GM03348 (cell line): ENCODE data around the gene PTOV1.
A peak's percentile ranks its signal among the peaks of the same experiment; 100 is the strongest.

ENCODE experiments used
- DNase-seq: peaks from one replicate; pipeline ENCODE4 v3.0.0; 2012; ENCODE audit warnings: low spot score

The PTOV1 gene

DNA sequence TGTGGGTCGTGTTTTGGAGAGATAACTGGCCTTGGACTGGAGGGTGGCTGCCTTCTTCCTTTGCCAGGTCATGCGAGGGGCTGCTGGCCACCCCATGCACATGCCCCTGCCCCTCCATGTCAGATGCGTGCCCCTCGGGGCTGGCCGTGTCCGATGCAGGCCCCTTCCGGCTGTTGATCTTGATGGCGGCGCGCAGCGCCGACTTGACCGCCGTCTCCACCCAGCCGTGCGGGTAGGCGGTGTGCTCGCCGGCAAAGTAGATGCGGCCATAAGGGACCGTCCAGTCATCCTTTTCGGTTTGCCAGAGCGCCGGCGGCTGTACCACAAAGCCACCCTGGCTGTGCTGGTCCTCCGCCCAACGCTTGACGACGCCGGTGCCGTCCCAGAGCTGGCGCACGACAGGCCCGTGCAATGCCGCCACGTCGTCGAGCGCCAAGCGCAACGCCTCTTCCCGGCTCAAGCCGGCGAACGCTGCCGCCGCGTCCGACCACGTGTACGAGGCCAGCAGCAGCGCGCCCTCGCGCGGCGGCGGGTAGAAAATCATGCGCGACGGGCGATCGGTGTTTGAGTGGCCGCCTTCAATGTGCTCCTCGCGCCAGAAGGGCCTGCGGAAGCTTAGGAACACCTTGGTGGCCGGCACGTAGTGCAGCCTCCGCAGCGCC, 38.9 kb downstream of the PTOV1 start:
- peak; percentile 75 for DNase-seq

DNA sequence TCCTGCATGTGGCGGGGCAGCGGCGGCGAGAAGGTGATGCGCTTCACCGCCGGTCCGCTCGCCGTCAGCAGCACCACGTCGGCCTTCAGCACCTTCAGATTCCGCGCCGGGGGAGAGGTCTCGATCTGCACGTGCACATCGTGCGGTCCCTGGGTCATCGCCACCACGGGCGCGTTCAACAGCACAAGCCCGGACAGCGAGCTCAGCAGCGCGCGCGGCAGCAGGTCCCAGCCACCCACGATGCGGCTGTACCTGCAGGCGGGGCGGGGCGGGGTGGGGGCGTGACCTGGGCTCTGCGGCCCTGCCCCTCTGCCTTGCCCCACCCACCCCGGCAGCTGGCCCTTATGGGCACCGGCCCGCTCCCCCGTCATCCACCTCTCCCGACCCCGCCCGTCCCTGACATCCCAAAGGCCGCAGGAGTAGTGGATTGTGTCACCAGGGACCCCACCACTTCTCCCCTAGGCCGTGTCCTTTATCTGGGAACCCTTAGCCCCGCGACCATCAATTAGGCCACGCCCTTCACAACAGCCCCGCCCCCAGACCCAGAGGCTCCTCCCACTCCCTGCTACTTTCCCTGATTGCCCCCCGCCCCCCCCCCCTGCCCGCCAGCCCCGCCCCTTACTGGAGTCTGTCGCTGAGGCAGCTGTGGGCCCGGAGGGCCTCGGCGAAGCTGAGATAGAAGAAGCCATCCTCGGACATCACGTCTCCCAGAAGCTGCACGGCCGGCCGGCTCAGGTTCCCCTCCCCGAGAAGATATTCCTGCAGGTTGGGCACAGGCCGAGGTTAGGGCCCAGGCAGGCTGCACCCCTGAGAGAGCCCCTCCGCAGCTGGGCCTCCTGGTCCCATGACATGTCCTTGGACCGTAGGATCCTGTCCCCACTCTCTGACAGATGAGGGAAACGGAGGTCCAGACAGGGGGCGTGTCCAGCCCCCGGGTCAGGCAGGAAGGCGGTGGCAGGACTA, 39.7 kb downstream of the PTOV1 start:
- no peak for DNase-seq

DNA sequence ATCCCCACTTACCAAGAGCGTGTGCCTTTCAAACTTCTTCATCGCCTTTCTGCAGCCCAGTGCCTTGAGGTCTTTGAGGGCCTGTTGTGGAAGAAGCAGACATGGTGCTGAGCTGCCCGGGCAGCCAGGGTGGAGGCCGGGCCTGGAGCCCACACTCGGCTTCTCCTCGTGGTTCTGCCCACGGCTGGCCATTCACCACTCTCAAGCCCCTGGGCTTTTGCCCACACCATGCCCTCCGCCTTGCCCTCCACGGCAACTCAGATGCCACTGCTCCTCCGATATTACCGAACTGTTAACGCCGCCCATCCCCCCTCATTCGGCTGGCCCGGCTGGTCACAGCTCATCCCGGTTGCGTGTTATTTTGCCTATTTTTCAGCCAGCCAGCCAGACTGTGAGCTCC, 40.4 kb downstream of the PTOV1 start:
- no peak for DNase-seq

DNA sequence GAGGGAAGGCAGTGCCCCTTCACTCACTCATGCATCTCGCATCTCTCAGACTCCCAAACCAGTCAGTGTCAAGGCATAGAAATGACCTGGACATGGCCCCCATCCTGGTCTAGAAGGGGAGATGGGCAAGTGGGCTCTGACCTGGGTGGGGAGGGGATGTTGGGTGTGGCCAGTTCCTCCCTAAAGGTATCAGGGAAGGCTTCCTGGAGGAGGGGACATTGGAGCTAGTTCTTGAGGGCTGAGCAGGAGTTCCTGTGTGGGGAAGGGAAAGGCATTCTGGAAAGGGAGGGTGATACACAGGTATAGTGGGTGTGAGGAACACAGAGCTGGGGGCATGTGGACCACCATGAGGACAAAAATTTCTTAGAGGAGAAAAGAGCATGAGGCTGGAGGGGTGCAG, 41.8 kb downstream of the PTOV1 start:
- DNase-seq, result no peak

DNA sequence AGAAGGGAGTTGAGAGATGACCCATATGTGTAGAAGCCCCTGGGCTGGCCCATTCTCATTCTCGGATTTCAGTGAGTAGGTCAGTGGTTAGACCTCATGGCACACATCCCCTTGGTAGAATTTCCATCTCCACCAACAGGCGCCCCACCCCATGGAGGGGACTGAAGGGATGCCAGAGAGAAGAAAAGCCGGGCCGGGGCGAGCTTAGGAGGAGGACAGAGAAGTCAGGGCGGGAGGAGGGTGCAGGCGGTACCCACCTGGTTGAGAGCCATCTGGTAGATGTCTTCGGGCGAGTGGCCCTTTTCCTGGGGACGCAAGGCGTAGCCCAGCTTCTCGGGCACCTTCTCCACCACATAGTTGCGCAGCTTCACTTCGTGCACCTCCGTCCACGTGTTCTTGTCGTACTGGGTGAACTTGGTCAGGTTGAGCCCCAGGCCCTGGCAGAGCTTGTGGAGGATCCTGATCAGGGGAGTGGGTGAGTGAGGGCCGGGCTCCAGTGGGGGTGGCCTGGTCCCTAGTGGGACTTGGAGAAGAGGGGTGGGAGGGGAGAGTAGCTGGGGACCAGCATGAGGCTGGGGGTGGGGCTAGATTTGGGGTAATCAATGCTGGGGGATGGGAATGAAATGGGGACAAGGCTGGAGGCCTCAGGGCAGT, 43.2 kb downstream of the PTOV1 start:
- no peak for DNase-seq

DNA sequence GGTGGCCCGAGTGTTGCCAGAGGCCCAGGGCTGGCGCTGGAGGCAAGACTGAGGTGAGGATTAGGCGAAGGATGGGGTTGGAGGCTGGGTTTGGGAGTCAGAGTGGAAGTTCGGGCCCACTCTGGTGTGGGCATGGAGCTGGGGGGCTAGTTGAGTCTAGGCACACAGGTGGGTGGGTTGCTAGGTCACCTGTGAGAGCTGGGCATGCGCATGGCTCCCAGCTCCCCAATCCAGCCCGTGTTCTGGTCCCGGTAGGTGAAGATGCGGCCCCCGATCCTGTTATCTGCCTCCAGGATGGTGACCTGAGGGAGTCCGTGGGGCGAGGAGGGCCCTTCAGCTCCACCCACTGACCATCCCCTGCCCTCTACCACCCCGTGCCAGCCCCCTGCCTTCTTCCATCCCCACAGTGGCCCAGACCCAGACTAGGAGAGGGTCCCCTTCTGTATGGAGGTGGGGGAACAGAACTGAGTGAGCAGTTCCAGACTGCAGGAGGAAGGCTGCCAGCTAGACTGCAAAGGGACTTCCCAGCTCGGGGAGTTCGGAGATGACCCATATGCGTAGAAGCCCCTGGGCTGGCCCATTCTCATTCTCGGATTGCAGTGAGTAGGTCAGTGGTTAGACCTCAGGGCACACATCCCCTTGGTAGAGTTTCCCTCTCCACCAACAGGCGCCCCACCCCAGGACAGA, 44.1 kb downstream of the PTOV1 start:
- no peak for DNase-seq

DNA sequence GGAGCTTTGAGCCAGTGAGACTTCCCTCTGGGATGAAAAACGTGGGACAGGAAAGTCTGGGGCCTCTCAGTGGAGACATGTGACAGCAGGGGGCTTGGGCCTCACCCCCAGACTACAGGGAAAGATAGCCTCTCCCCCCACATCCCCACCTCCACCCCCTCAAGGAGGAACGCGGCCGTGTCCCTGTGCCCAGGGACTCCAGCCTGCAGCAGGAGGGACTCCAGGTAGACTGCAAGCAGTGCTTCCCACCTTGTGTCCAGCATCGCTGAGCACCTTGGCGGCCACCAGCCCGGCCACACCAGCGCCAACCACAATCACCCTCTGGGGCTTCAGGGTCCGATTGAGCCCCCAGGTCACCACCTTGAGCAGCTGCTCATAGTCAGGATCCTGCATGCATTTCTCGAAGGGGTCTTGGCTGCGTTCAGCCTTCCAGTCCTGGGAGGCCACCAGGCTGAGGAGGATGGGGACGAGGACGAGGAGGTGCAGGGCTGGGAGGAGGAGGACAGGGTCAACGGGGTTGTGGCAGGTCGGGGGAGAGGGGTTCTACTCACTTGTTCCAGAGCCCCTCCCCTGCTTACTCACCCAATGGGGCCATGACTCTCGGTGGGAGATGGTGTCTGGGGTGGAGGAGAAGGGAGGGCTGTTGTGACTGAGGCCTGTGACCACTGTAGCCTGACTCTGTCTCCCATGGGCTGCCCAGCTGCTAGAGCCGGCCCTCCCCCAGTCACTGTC, 44.8 kb downstream of the PTOV1 start:
- DNase-seq, result no peak

DNA sequence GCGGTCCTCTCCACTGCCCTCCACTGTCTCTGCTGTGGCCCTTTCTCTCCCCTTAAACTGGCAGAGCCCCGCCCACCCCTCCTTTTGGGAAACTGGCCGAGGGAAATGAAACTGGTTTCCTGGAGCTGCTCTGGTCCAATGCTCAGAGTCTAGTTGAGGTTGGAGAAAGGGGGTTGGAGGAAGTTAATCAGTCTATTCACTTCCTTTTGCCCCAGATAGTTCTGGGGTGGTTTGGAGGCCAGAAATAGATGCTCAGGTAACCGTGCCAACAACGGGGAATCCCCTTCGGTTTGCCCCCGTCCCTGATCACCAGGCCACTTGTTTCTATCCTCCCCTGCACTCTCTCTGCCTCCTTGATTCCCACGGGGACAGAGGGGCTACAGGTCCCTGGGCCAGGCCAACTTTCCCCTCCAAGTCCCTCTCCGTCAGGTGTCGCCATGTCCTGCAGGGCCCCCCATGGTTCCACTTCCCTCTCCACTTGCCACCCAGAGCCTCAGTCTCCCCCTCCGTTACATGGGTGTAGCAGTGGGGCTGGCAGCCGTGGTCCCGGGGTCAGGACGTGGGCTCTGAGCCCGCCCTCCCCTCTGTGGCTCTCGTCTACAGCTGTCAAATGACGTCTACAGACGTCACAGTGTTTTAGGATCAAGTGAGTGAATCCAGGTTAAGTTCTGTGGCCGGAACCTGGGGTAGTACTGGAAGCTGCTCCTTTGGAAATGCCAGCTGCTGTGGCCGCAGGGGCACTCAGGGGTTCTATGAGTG, 46.1 kb downstream of the PTOV1 start, which contains the start of gene IL4I1:
TSS of gene IL4I1 (minus strand) at position 25 of the 759 bp plus-strand sequence. CDS start 727 bp downstream, outside the sequence.
- peak; percentile 32 for DNase-seq

DNA sequence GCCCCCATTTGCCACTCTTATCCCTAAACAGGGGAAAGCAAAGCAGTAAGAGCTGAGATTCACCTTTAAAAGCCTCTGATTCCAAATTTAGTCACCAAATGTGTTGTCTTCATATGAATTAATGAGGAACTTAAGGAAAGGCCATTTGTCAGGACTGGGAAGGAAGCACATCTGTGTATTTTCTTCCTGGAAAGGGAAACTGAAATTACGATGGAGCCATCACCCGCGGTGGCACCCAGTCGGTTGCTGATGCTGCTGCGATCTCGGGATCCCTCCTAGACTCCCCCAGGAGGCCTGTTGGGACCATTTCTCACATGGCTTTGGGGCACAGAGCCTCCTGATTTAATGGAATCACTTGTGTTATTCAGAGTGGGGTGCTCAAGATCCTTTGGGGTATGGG, 53.2 kb downstream of the PTOV1 start:
- no peak for DNase-seq

DNA sequence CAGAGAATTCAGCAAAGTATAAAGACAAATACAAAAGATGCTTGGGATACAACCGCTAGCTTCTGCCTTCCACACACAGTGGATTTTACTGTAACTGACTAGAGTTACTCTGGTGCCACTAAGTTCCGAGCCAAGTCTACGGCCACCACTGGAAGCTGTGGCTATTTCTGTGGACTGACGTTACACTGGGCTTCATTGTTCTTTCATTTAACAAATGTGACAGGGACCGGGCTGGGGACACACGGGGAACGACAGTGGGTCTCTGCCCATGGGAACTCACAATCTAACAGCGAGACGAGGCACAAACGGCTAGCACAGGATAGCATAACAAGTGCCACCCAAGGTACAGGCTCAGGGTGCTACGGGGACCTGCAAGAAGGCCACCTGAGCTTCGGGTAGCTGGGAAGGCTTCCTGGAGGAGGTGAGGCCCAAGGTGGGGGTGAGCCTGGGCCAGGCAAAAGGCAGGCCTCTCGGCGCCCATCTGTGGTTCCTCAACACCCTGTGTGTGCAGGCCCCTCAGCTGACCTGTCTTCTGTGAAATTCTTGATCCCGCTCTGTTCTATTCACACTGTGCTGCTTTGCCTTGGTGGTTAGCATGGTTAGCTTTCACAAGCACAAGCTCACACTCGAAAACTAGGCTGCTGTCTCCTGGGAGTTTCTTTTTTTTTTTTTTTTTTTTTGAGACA, 56.1 kb downstream of the PTOV1 start:
- no peak for DNase-seq

DNA sequence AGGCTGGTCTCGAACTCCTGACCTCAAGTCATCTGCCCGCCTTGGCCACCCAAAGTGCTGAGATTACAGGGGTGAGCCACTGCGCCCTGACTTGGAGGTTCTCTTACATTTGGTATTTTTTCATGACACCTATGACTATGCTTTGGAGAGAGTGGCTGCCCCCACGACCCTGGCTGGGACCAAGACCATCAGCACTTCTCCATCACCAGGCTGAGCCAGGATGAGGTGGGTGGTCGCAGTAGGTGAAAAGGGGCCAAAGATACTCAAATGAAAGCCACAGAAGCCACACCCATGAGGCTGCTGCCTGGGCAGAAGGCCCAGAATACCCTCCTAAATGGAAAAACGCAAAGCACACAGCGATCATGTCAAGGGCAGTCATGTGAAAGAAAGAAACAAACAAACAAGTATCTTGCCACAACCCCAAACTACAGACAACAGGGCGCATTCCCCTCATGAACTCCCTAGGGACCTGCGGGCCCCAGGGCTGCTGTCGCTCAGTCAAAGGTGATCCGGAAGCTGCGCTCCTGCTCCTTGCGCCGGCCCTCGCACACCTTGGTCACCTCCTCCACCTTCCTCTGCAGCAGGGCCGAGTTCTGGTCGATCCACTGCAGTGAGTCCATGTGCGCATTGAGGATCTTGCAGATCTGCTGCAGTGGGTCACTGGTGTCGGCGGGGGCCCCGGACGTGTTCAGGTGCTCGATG, 56.9 kb downstream of the PTOV1 start:
- no peak for DNase-seq

DNA sequence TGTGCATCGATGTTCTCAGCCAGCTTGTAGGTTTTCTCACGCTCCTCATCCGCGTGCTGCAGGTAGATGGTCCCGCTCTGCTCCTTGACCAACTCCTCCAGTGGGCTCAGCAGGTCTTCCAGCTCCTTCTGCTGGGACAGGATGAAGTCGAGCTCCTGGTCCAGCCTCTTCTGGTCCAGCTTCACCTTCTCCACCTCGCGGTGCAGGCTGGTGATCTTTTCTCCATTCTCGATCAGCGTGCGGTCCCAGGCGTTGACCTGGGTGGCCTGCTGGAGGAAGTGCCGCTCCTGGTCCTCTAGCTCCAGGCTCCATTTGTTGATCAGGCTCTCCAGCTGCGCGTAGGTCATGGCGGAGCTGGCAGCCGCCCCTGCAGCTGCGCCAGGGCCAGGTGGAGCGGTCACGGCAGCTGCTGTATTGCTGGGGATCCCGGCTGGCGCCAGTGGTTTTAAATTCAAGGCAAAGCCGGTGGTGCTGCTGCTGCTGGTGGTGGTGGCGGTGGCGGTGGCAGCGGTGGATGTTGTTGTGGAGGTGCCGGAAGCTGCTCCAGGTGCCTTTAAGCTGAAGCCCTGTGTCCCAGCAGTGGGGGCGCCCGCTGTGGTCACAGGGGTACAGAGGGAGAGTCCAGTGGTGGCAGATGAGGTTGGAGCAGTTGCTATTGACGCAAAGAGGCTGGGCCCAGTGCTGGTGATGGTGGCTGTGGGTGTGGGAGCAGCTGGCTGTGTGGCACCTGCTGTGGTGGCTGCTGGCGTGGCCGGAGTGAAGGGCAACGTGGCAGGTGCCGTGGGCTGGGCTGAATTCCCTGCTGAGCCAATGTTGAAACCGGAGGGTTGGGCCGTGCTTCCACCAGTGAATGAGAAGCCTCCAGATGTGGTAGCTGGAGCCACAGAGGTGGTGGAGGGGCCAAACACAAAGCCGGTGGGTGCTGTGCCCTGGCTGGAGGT, 57.8 kb downstream of the PTOV1 start:
- no peak for DNase-seq

DNA sequence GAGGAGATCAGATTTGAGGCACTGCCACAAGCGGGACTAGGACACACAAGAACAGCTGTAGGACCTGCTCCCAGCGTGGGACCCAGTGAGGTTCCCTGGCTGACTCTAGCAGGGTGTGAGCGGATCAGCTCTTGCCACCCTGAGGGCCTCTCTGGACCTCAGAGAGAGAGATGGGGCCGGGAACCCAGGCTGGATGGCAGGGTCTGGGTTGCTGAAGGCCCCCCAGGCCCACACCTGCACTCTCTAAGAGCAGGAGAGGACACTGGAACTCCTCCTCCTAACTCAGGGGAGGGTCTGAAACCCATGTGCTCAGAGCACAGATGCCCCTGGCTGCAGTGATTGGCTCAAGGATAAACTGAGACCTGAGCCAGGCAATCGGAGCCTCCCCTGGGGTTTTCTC, 59.2 kb downstream of the PTOV1 start:
- no peak for DNase-seq
